ENCODE measurements around the gene ZNF219. TPM values are rescaled to one million over a fixed set of nuclear protein-coding genes. Genes with fewer than 3 reads are reported as not detected.

Gene ZNF219
- polyA plus RNA-seq, 3 donors: 14.4 to 56.1 (median 18.6) TPM

Other genes starting within 250 kb of the ZNF219 start
- 1 to 10 TPM in 1 of 3 donors, not detected in 2; 1.4 TPM for gene RNASE3, start 207.3 kb downstream of the ZNF219 start, polyA plus RNA-seq
- gene RNASE2, start 143.2 kb downstream of the ZNF219 start, polyA plus RNA-seq: 10 to 100 TPM in 1 of 3 donors, 1 to 10 TPM in 2; 2.2 to 16.7 (median 2.4) TPM
- 10 to 100 TPM; 37.9 to 46.9 (median 39.5) TPM for gene METTL17, start 108.7 kb downstream of the ZNF219 start, polyA plus RNA-seq
- under 1 TPM in 2 of 3 donors, not detected in 1; 0.06 to 0.22 TPM for gene SLC39A2, start 99.4 kb downstream of the ZNF219 start, polyA plus RNA-seq
- 100 to 1,000 TPM in 2 of 3 donors, 10 to 100 TPM in 1; 61.2 to 335 (median 162) TPM for gene NDRG2, start 73.6 kb downstream of the ZNF219 start, polyA plus RNA-seq
- not detected for gene TPPP2, start 68.4 kb downstream of the ZNF219 start, polyA plus RNA-seq
- not detected for gene RNASE13, start 63.8 kb downstream of the ZNF219 start, polyA plus RNA-seq
- gene RNASE7, start 56.3 kb downstream of the ZNF219 start, polyA plus RNA-seq: under 1 TPM in 1 of 3 donors, not detected in 2; 0.07 TPM
- not detected for gene RNASE8, start 40.8 kb downstream of the ZNF219 start, polyA plus RNA-seq
- gene ARHGEF40, start 28.4 kb downstream of the ZNF219 start, polyA plus RNA-seq: 10 to 100 TPM; 21.6 to 67.2 (median 44.0) TPM
- gene TMEM253, start 2.4 kb upstream of the ZNF219 start, polyA plus RNA-seq: under 1 TPM; 0.22 to 0.83 (median 0.25) TPM
- gene OR5AU1, start 57.4 kb upstream of the ZNF219 start, polyA plus RNA-seq: not detected
- 100 to 1,000 TPM; 263 to 524 (median 375) TPM for gene HNRNPC, start 170.8 kb upstream of the ZNF219 start, polyA plus RNA-seq
- gene RPGRIP1, start 181.4 kb upstream of the ZNF219 start, polyA plus RNA-seq: under 1 TPM; 0.07 to 0.45 (median 0.15) TPM

Measured in adipose tissue (tissue), 3 donors.